ENCODE measurements around the gene TMEM132E. TPM values are rescaled to one million over a fixed set of nuclear protein-coding genes. Genes with fewer than 3 reads are reported as not detected.

TMEM132E gene
- total RNA-seq, 1 experiment from 2014 or later, result not detected

GRCh38 chr17:34566873-34567272, 12.5 kb upstream of the TMEM132E start:
- in situ Hi-C loops (cut with HindIII; ENCODE audit: low pct_unique_long_range_greater_than_20kb, low sequenced_read_pairs), result no loop called here

GRCh38 chr17:34567691-34568465, 11.5 kb upstream of the TMEM132E start:
- in situ Hi-C loops (cut with HindIII; ENCODE audit: low pct_unique_long_range_greater_than_20kb, low sequenced_read_pairs), result no loop called here
- no peak for DNase-seq (ENCODE audit: low read depth, low spot score)

More at GRCh38 chr17:34566873-34567272, 12.5 kb upstream of the TMEM132E start:
- no peak for DNase-seq (ENCODE audit: low read depth, low spot score)

GRCh38 chr17:34568953-34569352, 10.4 kb upstream of the TMEM132E start:
- no peak for DNase-seq (ENCODE audit: low read depth, low spot score)
- in situ Hi-C loops (cut with HindIII; ENCODE audit: low pct_unique_long_range_greater_than_20kb, low sequenced_read_pairs), result no loop called here

DNA sequence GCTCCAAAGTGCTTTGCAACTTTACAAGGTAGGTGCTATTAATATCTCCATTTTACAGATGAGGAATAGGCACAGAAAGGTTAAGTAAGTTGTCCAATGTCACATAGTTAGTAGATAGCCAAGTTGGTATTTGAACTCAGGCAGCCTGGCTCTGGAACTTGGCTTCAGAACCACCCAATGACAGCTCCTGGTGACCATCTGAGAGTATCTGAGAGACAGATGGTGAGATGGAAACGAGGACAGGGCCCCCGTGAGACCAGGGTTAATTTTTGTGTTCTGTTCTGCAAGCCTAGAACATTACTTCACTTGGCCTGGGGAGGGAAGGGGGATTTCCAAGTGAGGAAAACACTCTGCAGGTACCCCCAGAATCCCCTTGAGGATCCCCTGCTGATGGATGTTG, 9.8 kb upstream of the TMEM132E start:
- DNase-seq (ENCODE audit: low read depth, low spot score), result no peak
- in situ Hi-C loops (cut with HindIII; ENCODE audit: low pct_unique_long_range_greater_than_20kb, low sequenced_read_pairs), result no loop called here

DNA sequence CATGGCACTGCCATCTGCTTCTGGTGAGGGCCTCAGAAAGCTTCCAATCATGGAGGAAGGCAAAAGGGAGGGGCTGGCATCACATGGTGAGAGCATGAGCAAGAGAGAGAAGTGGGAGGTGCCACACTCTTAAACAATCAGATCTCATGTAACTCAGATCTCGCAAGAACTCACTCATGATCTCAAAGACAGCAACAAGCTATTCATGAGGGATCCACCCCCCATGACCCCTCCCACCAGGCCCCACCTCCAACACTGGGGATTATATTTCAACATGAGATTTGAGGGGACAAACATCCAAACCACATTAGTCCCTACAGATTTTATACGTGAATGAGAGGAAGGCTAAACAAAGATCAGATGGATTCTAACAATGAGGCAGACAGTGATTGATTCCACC, 8.9 kb upstream of the TMEM132E start:
- in situ Hi-C loops (cut with HindIII; ENCODE audit: low pct_unique_long_range_greater_than_20kb, low sequenced_read_pairs), result no loop called here
- peak; percentile 38 for DNase-seq (ENCODE audit: low read depth, low spot score)

- in situ Hi-C loops (cut with HindIII; ENCODE audit: low pct_unique_long_range_greater_than_20kb, low sequenced_read_pairs), result no loop called here
- no peak for DNase-seq (ENCODE audit: low read depth, low spot score)
Observed at GRCh38 chr17:34571428-34572130, 7.8 kb upstream of the TMEM132E start.

DNA sequence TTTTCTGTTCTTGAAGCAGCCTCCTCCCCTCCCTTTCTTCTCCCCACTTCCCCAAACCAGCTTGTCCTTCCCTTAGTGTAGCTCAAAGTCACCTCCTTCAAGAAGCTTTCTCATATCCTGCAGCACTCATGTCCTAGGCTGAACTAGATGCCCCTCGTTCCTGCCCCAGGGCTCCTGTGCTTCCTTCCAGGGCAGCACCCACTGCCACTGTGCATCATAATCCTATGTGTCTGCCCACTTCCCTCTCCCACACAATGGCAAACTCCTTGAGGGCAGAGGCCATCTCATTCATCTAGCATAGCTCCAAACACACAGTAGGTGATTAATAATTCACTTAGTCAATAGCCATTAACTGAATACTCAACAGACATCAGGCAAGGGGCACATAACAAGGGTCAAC, 6.9 kb upstream of the TMEM132E start:
- in situ Hi-C loops (cut with HindIII; ENCODE audit: low pct_unique_long_range_greater_than_20kb, low sequenced_read_pairs), result no loop called here
- no peak for DNase-seq (ENCODE audit: low read depth, low spot score)

- in situ Hi-C loops (cut with HindIII; ENCODE audit: low pct_unique_long_range_greater_than_20kb, low sequenced_read_pairs), result no loop called here
- DNase-seq (ENCODE audit: low read depth, low spot score), result no peak
Observed at GRCh38 chr17:34575182-34575581, 4.2 kb upstream of the TMEM132E start.

DNA sequence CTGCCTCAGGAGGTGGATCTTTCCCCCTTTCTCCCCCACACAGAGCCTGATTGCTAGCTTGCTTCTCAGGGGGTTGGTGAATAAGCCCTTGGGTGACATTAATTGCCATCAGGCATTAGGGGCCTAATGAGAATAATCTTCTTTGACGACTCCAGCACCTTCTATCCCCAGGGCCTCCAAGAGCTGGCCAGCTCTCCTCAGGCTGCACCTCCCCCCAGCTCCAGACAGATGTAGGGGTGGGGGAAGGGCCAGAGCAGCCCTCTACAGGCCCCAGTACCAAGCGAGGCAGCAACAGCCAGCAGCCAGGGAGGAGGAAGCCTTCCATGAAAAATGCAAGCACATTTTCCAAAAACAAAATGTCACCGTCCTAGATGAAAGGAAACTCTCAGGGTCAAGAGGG, 1.4 kb upstream of the TMEM132E start:
- DNase-seq (ENCODE audit: low read depth, low spot score), result no peak
- in situ Hi-C loops (cut with HindIII; ENCODE audit: low pct_unique_long_range_greater_than_20kb, low sequenced_read_pairs), result no loop called here

GRCh38 chr17:34578656-34579016, 746 bp upstream of the TMEM132E start:
- no peak for DNase-seq (ENCODE audit: low read depth, low spot score)
- in situ Hi-C loops (cut with HindIII; ENCODE audit: low pct_unique_long_range_greater_than_20kb, low sequenced_read_pairs), result no loop called here

GRCh38 chr17:34579979-34580684, 750 bp downstream of the TMEM132E start:
- no peak for DNase-seq (ENCODE audit: low read depth, low spot score)
- in situ Hi-C loops (cut with HindIII; ENCODE audit: low pct_unique_long_range_greater_than_20kb, low sequenced_read_pairs), result no loop called here

- no peak for DNase-seq (ENCODE audit: low read depth, low spot score)
- in situ Hi-C loops (cut with HindIII; ENCODE audit: low pct_unique_long_range_greater_than_20kb, low sequenced_read_pairs), result no loop called here
Observed at GRCh38 chr17:34580685-34581445, 1.5 kb downstream of the TMEM132E start.

- in situ Hi-C loops (cut with HindIII; ENCODE audit: low pct_unique_long_range_greater_than_20kb, low sequenced_read_pairs), result no loop called here
- DNase-seq (ENCODE audit: low read depth, low spot score), result no peak
Observed at GRCh38 chr17:34581446-34582184, 2.2 kb downstream of the TMEM132E start.

GRCh38 chr17:34582185-34582900, 3.0 kb downstream of the TMEM132E start:
- DNase-seq (ENCODE audit: low read depth, low spot score), result no peak
- in situ Hi-C loops (cut with HindIII; ENCODE audit: low pct_unique_long_range_greater_than_20kb, low sequenced_read_pairs), result no loop called here

- DNase-seq (ENCODE audit: low read depth, low spot score), result no peak
- in situ Hi-C loops (cut with HindIII; ENCODE audit: low pct_unique_long_range_greater_than_20kb, low sequenced_read_pairs), result no loop called here
Observed at GRCh38 chr17:34582901-34583245, 3.5 kb downstream of the TMEM132E start.

DNA sequence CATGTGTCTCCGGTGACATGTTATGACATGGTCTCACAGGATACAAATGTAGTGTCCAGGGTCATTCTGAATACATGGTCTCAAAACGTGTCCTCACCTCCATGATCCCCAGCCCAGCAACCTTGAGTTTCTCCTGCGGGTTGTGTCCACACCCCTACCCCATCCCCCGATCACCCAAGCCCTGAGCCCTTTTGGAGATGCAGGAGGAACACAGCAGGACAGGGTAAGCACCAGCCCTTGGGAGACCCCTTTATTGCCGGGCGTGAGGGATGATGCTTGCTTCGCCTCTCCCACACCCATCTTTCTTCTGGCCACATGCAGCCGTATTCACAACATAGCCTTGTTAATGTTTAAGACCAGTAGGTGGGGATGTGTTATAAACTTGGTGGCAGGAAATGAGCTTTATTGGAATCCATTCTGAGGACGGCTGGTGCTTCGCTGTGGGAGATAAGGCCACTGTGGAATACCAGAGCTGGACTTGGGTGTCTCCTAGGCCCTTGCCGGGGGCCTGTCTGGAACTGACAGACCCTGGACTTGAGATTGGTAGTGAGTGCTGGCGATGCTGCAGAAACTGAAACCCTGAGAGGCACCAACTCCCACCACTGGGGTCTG, 5.5 kb downstream of the TMEM132E start:
- DNase-seq (ENCODE audit: low read depth, low spot score), result peak; percentile 56
- in situ Hi-C loops (cut with HindIII; ENCODE audit: low pct_unique_long_range_greater_than_20kb, low sequenced_read_pairs), result no loop called here

Data from SK-MEL-5 (cell line).